Posterior cingulate gyrus (tissue), 11 donors: ENCODE data around the gene TNFAIP8.
"Not testable (repeated sequence)": the region's sequence is repeated elsewhere in the genome, so short reads cannot be mapped to it uniquely, and the experiment has no call there.

Source experiments
- DNase-seq, 10 donors: peaks; one replicate each; pipeline versions ENCODE4 v3.0.0 to v3.0.0-alpha.2; 2020 to 2021; ENCODE audit warnings: mixed read lengths in 3 of 10
- intact Hi-C: fragments of 100-400 bp; cut with DNase I; formaldehyde crosslinking; loops from one replicate; pipeline ENCODE4 v1.15.1; 2023

TNFAIP8 gene

DNA sequence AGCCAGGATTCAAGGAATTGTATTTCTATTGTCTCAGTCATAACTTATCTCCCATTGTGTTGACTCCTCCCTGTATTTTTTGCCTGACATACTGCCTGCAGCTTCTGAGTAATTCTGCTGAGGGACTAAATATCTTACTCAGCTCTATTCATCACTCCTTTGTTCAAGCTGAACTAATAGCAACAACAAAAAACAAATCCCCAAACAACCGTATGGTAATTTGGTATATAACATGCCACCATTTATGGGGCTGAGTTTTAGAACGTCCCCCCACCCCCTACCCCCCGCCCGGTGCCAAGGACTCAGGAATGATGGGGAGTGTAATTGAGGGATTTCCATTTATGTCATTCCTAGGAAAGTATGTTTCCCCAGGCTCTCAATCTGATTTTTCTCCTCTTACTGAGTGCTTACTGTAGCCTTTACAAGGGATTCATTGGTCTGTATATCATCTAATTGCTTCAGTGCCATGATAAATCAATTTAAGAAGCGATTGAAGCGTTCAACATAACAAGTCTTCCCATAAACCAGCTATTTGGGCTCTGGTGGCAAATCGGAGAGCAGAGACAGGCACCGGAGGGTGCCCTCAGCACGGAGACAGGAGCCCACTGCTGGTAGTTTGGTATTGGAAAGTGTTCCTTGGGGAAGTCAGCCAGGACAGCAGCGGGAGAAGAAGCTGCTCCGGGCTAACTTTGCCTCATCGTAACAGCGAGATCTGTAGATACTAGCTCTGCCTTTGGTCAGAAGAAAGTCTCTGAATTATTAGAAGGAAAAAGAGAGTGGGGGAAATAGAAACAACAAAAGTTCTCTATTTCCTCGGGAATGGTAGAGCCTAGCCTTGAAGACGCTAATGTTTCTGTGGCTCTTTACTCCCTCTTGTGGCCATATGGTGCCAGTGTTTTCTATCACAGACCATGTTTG, 55.8 kb downstream of the TNFAIP8 start:
- intact Hi-C loops = loop anchor here (1.0 to 5.0 kb wide), 3 partner anchors 144 to 423 kb away; partner anchors contain the start of gene DTWD2
- DNase-seq = peak in 8 of 10 donors; percentile 8 to 88 (median 42)

DNA sequence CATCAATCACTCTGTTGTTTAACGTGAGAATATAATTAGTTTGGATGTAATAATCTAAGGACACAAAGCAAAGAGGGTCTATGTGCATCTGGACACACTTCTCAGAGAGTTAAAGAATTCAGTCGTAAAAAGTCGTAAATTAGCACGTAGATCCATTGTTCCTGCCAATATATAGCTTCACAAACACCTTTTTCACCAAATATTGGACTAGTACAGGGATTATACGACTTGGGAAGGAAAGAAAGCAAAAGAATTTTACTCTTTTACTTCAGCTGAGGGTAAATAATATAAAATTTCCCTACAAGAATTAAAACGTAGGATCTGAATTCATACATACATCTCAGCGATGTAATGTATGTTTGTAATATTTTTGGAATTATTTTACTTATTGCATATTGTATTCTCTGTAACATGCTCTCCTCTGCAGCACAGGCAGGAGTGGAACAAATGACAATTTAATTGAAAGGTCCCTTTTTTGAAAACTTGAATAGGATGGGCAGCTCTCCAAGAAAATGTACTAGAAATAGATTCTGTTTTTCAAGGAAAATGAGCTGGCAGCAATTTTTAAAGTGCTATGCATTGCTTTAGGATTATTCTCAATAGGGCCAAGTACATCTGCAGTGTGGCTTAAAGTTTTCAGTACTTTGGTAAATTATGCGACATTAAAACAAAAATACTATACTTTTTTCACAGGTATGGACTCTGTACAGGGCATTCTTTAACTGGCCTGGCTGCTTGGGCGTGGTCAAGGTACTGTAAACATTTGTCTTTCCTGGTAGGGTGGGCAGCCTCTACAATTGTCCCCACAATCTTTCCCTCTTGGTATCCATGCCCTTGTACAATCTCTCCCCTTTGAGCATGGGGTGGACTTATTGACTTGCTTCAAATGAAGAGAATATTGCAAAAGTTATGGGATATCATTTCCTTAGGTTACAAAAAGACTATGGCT, 56.7 kb downstream of the TNFAIP8 start:
- intact Hi-C loops = loop anchor here (1.0 to 5.0 kb wide), 3 partner anchors 145 to 424 kb away; partner anchors contain the start of gene DTWD2

DNA sequence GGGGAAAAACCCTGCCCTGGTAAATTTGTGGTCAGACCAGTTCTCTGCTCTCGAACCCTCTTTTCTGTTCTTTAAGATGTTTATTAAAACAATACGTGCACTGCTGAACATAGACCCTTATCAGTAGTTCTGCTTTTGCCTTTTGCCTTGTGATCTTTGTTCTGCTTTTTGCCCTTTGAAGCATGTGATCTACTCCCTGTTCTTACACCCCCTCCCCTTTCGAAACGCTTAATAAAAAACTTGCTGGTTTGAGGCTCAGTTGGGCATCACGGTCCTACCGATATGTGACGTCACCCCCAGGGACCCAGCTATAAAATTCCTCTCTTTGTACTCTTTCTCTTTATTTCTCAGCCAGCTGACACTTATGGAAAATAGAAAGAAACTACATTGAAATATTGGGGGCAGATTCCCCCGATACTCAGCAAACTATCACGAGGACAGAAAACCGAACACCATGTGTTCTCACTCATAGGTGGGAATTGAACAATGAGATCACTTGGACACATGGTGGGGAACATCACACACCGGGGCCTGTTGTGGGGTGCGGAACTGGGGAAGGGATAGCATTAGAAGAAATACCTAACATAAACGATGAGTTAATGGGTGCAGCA, 58.4 kb downstream of the TNFAIP8 start:
- intact Hi-C loops = loop anchor here (5.0 kb wide), 1 partner anchor 147 kb away; no protein-coding TSS in a partner anchor
- not testable (repeated sequence) for DNase-seq

More for the DNA sequence above, 56.7 kb downstream of the TNFAIP8 start:
- no peak for DNase-seq

DNA sequence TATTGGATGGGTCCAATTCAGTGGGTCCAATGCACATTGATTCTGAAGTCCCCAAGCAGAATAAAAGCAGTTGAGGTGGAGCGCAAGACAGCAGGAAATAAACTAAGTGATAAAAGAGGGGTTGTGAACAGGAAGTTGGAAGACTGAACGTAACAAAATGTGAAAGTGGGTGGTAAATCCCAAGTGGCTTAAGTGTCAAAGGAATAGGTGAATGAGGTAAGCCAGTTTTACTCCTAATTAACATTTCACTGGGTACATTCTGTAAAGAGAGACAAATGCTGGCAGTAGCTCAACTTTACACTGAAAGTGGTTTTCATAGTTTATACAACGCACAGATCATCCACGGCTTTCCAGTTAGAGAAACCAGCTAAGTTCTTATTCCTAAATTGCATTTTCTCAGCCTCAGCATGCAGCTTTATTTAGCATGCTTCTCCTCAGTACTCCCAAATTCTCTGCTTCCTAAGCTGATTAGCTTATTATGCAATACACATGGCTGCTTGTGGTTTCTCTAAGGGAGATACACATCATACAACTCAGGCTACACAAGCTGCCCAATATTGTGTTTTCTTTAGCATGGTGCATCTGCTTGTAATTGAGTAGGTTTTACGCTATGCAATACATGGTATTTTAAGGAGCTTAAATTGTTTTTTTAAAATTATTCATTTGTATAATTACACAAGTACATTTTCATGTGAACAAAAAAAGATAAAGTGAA, 62.2 kb downstream of the TNFAIP8 start:
- DNase-seq = no peak
- intact Hi-C loops = no loop called here

DNA sequence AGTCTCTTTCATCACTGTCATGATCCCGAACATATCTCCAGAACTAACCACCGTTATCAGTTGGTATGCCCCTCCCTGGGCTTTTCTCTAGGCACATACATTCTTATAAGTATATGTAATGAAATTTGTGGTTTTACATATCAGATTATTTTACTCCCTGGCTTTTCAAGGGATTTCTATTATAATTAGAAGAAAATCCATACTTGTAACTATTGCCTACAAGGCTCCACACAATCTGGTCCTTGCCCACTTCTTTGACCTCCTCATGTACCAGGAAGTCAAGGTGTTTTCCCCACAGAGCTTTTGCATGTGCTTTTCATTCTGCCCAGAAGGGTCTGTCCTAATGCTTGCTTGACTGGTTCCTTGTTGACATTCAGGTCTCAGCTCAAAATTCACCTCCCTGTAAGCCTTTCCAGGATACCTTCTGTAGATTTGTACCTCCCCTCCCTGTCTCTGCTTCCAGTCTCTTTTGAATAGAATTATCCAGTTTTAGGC, 62.8 kb downstream of the TNFAIP8 start:
- DNase-seq = no peak
- intact Hi-C loops = no loop called here

DNA sequence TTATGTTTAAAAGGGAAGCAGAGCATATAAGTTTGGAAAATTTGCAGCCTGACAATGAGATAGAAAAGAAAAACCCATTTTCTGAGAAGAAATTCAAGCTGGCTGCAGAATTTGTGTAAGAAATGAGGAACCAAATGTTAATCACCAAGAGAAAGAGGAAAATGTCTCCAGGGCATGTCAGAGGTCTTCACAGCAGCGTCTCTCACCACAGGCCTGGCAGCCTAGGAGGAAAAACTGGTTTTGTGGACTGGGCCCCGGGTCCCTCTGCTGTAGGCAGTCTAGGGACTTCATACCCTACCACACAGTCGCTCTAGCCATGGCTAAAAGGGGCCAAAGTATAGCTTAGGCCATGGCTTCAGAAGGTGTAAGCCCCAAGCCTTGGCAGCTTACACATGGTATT, 64.3 kb downstream of the TNFAIP8 start:
- DNase-seq = no peak
- intact Hi-C loops = no loop called here

GRCh38 chr5:119426057-119426456, 70.2 kb downstream of the TNFAIP8 start:
- intact Hi-C loops = no loop called here
- no peak for DNase-seq

DNA sequence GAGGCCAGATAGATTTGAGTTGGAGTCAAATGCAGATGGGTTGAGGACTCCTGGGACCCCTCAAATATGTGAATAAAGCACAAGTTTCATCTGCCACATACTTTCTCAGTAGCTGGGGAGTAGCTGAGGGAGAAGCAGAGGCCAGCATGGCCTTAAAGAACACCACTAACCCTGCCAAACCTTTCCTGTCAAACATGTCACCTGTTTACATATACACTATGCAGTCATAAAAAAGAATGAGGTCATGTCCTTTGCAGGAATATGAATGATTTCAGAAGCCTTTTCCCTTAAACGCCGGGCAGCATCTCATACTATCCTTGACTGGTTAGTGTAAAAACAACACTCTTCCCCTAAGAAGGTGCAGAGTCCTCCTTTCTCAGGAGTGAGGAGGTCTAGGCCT, 71.2 kb downstream of the TNFAIP8 start:
- intact Hi-C loops = no loop called here
- DNase-seq = no peak

DNA sequence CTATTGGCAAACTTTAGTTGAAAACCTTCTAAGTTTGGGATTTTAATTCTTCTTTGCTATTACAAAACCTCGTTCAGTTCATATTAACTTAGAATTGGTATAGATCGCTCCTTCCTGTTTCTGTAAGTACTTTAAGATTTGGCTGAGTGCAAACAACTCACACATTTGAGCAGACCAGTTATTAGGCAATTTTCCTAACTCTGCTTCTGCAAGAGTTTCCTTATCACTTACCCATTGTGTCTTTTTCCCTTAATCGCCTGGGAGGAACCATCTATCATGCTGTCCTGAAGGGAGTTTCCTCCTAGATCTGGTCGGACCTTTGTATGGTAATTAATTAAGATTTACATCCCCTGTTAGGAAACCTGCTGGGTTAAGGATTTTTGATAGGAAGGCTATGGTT, 71.8 kb downstream of the TNFAIP8 start:
- DNase-seq, intact Hi-C loops: not testable (repeated sequence)

GRCh38 chr5:119428166-119428565, 72.3 kb downstream of the TNFAIP8 start:
- DNase-seq, intact Hi-C loops: not testable (repeated sequence)

GRCh38 chr5:119428574-119428973, 72.8 kb downstream of the TNFAIP8 start:
- DNase-seq, intact Hi-C loops: not testable (repeated sequence)

GRCh38 chr5:119432674-119433237, 76.9 kb downstream of the TNFAIP8 start:
- DNase-seq = not testable (repeated sequence)

GRCh38 chr5:119435436-119436132, 79.8 kb downstream of the TNFAIP8 start:
- intact Hi-C loops = no loop called here

More at GRCh38 chr5:119432674-119433237, 76.9 kb downstream of the TNFAIP8 start:
- intact Hi-C loops = not testable (repeated sequence)

GRCh38 chr5:119437785-119438586, 82.2 kb downstream of the TNFAIP8 start:
- intact Hi-C loops, DNase-seq: not testable (repeated sequence)

More at GRCh38 chr5:119435436-119436132, 79.8 kb downstream of the TNFAIP8 start:
- DNase-seq = peak in 8 of 10 donors; percentile 14 to 87 (median 40)

DNA sequence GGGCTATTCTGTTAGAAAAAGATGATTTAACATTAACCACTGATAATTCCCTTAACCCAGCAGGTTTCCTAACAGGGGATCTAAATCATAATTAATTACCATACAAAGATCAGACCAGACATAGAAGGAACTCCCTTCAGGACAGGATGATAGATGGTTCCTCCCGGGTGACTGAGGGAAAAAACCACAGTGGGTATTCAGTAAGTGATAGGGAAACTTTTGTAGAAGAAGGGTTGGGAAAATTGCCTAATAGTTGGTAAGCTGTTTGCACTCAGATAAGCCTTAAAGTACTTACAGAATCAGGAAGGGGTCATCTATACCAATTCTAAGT, 82.7 kb downstream of the TNFAIP8 start:
- not testable (repeated sequence) for DNase-seq

GRCh38 chr5:119439140-119439631, 83.4 kb downstream of the TNFAIP8 start:
- DNase-seq = no peak
- intact Hi-C loops = no loop called here

More for the DNA sequence above, 82.7 kb downstream of the TNFAIP8 start:
- intact Hi-C loops = not testable (repeated sequence)

DNA sequence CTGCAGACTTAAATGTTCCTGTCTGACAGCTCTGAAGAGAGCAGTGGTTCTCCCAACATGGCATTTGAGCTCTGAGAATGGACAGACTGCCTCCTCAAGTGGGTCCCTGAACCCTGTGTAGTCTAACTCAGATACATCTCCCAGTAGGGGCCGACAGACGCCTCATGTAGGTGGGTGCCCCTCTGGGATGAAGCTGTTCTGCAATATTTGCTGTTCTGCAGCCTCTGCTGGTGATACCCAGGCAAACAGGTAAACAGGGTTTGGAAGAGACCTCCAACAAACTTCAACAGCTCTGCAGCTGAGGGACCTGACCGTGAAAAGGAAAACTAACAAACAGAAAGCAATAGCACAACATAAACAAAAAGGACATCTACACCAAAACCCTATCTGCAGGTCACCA, 83.8 kb downstream of the TNFAIP8 start:
- DNase-seq, intact Hi-C loops: not testable (repeated sequence)
